Neural crest cell (in vitro differentiated cells): ENCODE results near the gene DOCK1. TPM values are rescaled to one million over a fixed set of nuclear protein-coding genes. Genes with fewer than 3 reads are reported as not detected.

ENCODE experiments used
- DNase-seq: peaks from one replicate; pipeline ENCODE4 v3.0.0; 2021; ENCODE audit warnings: low read depth, mixed read lengths, low spot score
- H3K27ac Mint-ChIP-seq: one replicate; pipeline ENCODE4 v1.8.0; 2021; ENCODE audit warnings: mild to moderate bottlenecking, mixed read lengths; ENCODE audit not compliant: unreplicated experiment
- H3K27me3 Mint-ChIP-seq: 2 replicates; pipeline ENCODE4 v1.8.0; 2021; ENCODE audit warnings: low read depth, mild to moderate bottlenecking, mixed read lengths
- H3K36me3 Mint-ChIP-seq: 2 replicates; pipeline ENCODE4 v1.8.0; 2021; ENCODE audit warnings: low read depth, mild to moderate bottlenecking, mixed read lengths
- H3K4me1 Mint-ChIP-seq: 2 replicates; pipeline ENCODE4 v1.8.0; 2021; ENCODE audit warnings: mixed read lengths
- H3K4me3 Mint-ChIP-seq: one replicate; pipeline ENCODE4 v1.8.0; 2021; ENCODE audit warnings: mild to moderate bottlenecking, mixed read lengths
- H3K9me3 Mint-ChIP-seq: 2 replicates; pipeline ENCODE4 v1.8.0; 2021; ENCODE audit warnings: mixed read lengths
- total RNA-seq: library from RNA; stranded (reverse); gene quantifications from 2 replicates; pipeline ENCODE4 v1.2.1, GENCODE V29; 2021
- TF ChIP-seq, protein P1 (sequence below): fragments of 200-600 bp; sonication (generic); conservative IDR thresholded peaks from 2 replicates; pipeline ENCODE4 v1.5.0; 2021; ENCODE audit warnings: antibody characterized with exemption, mild to moderate bottlenecking

Gene DOCK1
- total RNA-seq, 1 donor from 2014 or later = 55.8 TPM

DNA sequence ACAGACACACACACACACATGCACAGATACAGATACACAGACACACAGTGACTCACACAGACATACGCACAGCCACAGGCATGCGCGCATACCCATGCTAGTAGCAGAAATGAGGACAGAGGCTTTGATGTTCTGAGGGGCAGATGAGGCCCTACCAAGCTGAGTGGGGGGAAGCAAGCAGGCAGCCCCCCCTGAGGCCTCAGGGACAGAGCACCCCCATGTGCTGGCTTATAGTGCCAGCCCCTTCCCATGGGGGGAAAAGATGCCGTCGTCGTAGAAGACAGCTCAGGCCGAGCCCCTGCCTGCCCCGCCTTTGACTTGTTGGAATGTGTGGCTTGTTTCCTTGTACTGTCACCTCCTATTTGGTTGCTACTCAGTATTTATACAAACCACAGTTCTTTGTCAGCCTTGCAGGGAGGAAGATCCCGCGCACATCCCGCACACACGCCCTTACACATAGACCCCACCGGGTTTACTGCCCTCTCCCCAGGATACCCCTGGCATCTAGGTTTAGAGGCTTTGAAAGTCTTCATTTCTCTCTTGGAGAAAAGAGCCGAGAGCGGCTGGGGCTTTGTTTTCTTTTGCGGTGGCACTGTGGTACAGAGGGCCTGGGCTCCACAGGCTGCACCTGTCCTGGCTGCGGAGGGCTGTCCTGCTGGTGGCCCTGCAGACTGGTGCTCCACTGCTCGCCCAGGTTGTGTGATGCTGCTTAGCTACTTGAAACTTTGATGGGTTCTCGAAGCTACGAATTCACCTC, 112.5 kb downstream of the DOCK1 start:
- no peak for DNase-seq

DNA sequence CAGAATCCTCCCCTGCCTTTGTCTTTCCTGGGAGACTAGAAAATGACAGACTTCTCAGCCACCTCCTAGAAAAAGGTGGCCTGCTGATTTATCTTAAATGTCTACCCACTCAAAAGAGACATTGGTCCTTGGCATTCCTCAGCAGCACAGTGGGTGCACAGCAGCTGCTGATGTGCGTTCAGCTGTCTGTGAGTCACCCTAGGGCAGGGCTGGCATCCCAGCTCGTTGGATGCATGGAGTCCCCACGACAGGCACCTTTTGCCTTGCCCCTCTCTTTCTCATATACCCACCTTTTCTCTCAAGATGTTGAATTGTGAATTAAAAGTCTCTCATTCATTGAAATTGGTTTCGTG, 113.0 kb downstream of the DOCK1 start:
- TF ChIP-seq, protein P1, sequence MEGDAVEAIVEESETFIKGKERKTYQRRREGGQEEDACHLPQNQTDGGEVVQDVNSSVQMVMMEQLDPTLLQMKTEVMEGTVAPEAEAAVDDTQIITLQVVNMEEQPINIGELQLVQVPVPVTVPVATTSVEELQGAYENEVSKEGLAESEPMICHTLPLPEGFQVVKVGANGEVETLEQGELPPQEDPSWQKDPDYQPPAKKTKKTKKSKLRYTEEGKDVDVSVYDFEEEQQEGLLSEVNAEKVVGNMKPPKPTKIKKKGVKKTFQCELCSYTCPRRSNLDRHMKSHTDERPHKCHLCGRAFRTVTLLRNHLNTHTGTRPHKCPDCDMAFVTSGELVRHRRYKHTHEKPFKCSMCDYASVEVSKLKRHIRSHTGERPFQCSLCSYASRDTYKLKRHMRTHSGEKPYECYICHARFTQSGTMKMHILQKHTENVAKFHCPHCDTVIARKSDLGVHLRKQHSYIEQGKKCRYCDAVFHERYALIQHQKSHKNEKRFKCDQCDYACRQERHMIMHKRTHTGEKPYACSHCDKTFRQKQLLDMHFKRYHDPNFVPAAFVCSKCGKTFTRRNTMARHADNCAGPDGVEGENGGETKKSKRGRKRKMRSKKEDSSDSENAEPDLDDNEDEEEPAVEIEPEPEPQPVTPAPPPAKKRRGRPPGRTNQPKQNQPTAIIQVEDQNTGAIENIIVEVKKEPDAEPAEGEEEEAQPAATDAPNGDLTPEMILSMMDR = no peak

More for the DNA sequence above, 112.5 kb downstream of the DOCK1 start:
- Mint-ChIP-seq H3K27ac (peak overlapping the region; percentile 35), H3K36me3 (peaks cover 8% of the 10 kb centered on the region), H3K4me3 (no peak overlapping the region), H3K4me1 (peaks cover 16% of the 10 kb centered on the region), H3K27me3 (no peaks in the 10 kb centered on the region), H3K9me3 (no peaks in the 10 kb centered on the region)
- TF ChIP-seq, protein P1 = no peak

DNA sequence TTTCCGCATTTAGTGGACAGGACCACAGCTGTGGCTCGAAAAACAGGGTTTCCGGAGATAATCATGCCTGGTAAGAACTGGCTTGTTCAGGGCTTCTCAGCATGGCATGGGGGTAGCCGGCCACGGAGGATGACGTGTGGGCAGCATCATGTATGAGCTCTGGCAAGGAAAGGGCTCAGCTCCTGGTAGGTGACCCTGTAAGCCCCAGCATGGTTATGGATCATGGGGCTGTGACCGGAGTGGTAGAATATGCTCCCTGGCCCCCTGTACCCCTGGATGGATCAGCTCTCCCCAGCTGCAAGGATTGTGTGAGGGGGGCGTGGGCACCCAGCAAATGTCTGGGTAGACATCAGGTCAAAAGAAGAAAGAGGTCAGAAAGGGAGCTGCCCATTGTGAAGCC, 113.5 kb downstream of the DOCK1 start:
- Mint-ChIP-seq H3K27me3 (no peaks in the 10 kb centered on the region), H3K4me3 (no peak overlapping the region), H3K27ac (no peak overlapping the region), H3K9me3 (no peaks in the 10 kb centered on the region), H3K4me1 (peaks cover 11% of the 10 kb centered on the region), H3K36me3 (peaks cover 8% of the 10 kb centered on the region)
- TF ChIP-seq, protein P1 = no peak
- DNase-seq = no peak

More for the DNA sequence above, 113.0 kb downstream of the DOCK1 start:
- H3K4me1 Mint-ChIP-seq = peaks cover 13% of the 10 kb centered on the region
- no peaks in the 10 kb centered on the region for H3K27me3 Mint-ChIP-seq
- no peak overlapping the region for H3K27ac Mint-ChIP-seq
- no peak for DNase-seq
- H3K9me3 Mint-ChIP-seq = no peaks in the 10 kb centered on the region
- peaks cover 8% of the 10 kb centered on the region for H3K36me3 Mint-ChIP-seq
- H3K4me3 Mint-ChIP-seq = no peak overlapping the region

DNA sequence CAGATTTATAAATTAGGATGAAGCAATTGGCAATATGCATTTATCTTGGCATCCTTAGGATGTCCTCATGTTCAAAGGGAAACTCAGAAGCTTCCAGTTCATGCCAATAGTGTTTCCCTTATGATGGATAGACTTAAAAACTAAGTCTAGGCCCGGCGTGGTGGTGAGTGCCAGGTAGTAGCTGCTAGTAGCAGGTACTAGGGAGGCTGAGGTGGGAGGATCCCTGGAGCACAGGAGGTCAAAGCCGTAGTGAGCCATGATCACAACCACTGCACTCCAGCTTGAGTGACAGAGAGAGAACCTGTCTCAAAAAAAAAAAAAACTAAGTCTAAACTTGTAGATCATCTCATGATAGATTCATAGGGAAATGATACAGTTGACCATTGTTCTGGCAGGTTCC, 115.0 kb downstream of the DOCK1 start:
- H3K27me3 Mint-ChIP-seq = no peaks in the 10 kb centered on the region
- TF ChIP-seq, protein P1 = no peak
- no peak overlapping the region for H3K27ac Mint-ChIP-seq
- H3K4me3 Mint-ChIP-seq = no peak overlapping the region
- no peak for DNase-seq
- peaks cover 12% of the 10 kb centered on the region for H3K36me3 Mint-ChIP-seq
- peaks cover 16% of the 10 kb centered on the region for H3K4me1 Mint-ChIP-seq
- no peaks in the 10 kb centered on the region for H3K9me3 Mint-ChIP-seq

DNA sequence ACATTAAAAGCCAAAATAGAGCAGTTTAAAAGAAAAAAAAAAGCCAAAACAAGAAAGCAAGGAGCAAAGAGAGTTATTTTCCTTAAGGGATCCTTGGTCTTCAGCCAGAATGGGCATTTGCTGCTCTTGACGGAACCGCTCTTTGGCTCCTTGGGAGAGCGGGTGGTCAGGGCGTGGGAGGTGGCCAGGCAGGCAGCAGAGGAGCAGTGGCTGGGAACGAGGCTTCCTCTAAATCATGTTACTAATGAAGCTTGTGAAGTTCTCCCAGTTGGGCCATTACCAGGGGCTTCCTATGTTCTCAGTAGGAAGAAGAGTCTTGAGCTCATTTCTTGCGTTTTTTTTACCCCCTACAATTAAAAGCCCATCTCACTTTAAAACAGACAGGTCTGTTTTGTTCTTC, 116.6 kb downstream of the DOCK1 start:
- peaks cover 20% of the 10 kb centered on the region for H3K4me1 Mint-ChIP-seq
- H3K4me3 Mint-ChIP-seq = no peak overlapping the region
- H3K27me3 Mint-ChIP-seq = no peaks in the 10 kb centered on the region
- TF ChIP-seq, protein P1 = no peak
- H3K9me3 Mint-ChIP-seq = no peaks in the 10 kb centered on the region
- no peak overlapping the region for H3K27ac Mint-ChIP-seq
- peaks cover 20% of the 10 kb centered on the region for H3K36me3 Mint-ChIP-seq
- no peak for DNase-seq
